Islet of Langerhans (tissue), 1 donor: ENCODE data around the gene PHIP.
A peak's percentile ranks its signal among the peaks of the same experiment; 100 is the strongest.

Source experiments
- FAIRE-seq: peaks from one replicate; lab custom pipeline; 2011; peaks lifted over from hg19 to GRCh38; lab: Jason Lieb, UNC

The PHIP gene

GRCh38 chr6:79070206-79070825 is 7.7 kb downstream of the PHIP start:
- FAIRE-seq: peak; percentile 96

- no peak for FAIRE-seq
Observed at GRCh38 chr6:79066828-79067227, 11.2 kb downstream of the PHIP start.

GRCh38 chr6:79066330-79066729 is 11.7 kb downstream of the PHIP start:
- no peak for FAIRE-seq

GRCh38 chr6:79065232-79065631 is 12.8 kb downstream of the PHIP start:
- FAIRE-seq: no peak

- no peak for FAIRE-seq
Observed at GRCh38 chr6:79064635-79065034, 13.4 kb downstream of the PHIP start.

GRCh38 chr6:79062708-79063107 is 15.3 kb downstream of the PHIP start:
- no peak for FAIRE-seq

- no peak for FAIRE-seq
Observed at GRCh38 chr6:79057746-79058145, 20.3 kb downstream of the PHIP start.

GRCh38 chr6:79056226-79056625 is 21.8 kb downstream of the PHIP start:
- FAIRE-seq: no peak

GRCh38 chr6:79048611-79049010 is 29.4 kb downstream of the PHIP start:
- peak; percentile 45 for FAIRE-seq

- peak; percentile 36 for FAIRE-seq
Observed at GRCh38 chr6:79047072-79047471, 31.0 kb downstream of the PHIP start.

- no peak for FAIRE-seq
Observed at GRCh38 chr6:79045966-79046365, 32.1 kb downstream of the PHIP start.

GRCh38 chr6:79042799-79043126 is 35.3 kb downstream of the PHIP start:
- no peak for FAIRE-seq

GRCh38 chr6:79042088-79042798 is 35.8 kb downstream of the PHIP start:
- peak; percentile 45 for FAIRE-seq

- FAIRE-seq: no peak
Observed at GRCh38 chr6:79040083-79040482, 38.0 kb downstream of the PHIP start.

- no peak for FAIRE-seq
Observed at GRCh38 chr6:79038061-79038460, 40.0 kb downstream of the PHIP start.

GRCh38 chr6:79034865-79035264 is 43.2 kb downstream of the PHIP start:
- no peak for FAIRE-seq

- FAIRE-seq: no peak
Observed at GRCh38 chr6:79033279-79033678, 44.8 kb downstream of the PHIP start.

- peak; percentile 81 for FAIRE-seq
Observed at GRCh38 chr6:79031821-79032590, 46.0 kb downstream of the PHIP start.

- FAIRE-seq: no peak
Observed at GRCh38 chr6:79030511-79030910, 47.5 kb downstream of the PHIP start.

- FAIRE-seq: no peak
Observed at GRCh38 chr6:79030023-79030422, 48.0 kb downstream of the PHIP start.

GRCh38 chr6:79028641-79029314 is 49.3 kb downstream of the PHIP start:
- no peak for FAIRE-seq

- no peak for FAIRE-seq
Observed at GRCh38 chr6:79011940-79012339, 66.1 kb downstream of the PHIP start.

GRCh38 chr6:79010422-79010821 is 67.6 kb downstream of the PHIP start:
- FAIRE-seq: no peak
